HG03575 (cell line): Measurements from ENCODE around the gene ATP2A3.
"Not testable (repeated sequence)": the region's sequence is repeated elsewhere in the genome, so short reads cannot be mapped to it uniquely, and the experiment has no call there.

Source experiments
- ATAC-seq: cut with Tn5 transposase; IDR thresholded peaks from one replicate; pipeline ENCODE4 v1.9.1; 2021; ENCODE audit not compliant: unreplicated experiment, insufficient number of reproducible peaks, low FRiP score; ENCODE audit errors: extremely low read depth

ATP2A3 gene

DNA sequence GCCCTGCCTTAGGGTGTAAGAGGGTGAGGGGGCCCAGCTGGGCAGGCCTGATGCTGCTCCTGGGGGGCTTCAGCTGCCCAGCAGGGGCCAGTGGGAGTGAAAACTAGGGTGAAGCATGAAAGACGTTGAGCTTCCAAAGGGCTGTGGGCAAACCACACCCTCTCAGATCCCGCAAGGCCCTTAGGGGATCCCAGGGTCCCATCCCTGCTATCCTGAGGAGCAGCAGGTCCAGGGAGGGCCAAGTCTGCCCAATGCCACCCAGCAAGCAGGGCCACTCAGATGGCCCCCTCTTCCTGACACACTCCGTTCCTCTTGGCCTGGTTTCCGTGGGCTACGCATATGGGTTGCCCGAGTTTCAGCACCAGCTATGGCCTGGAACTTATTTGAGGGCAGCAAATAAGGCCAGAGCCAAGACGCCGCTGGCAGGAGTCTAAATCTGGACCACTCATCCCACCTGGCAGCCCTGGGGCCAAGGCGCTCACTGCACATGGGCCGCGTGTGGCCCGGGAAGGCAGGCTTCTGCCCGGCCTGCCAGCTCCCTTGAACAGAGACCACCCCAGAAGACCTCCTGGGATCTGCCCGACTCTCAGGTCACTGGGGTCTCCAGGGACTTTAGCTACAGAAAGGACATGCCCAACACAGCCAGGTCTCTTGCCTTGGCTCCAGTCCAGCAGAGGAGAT, 4.2 kb downstream of the ATP2A3 start:
- no peak for ATAC-seq

DNA sequence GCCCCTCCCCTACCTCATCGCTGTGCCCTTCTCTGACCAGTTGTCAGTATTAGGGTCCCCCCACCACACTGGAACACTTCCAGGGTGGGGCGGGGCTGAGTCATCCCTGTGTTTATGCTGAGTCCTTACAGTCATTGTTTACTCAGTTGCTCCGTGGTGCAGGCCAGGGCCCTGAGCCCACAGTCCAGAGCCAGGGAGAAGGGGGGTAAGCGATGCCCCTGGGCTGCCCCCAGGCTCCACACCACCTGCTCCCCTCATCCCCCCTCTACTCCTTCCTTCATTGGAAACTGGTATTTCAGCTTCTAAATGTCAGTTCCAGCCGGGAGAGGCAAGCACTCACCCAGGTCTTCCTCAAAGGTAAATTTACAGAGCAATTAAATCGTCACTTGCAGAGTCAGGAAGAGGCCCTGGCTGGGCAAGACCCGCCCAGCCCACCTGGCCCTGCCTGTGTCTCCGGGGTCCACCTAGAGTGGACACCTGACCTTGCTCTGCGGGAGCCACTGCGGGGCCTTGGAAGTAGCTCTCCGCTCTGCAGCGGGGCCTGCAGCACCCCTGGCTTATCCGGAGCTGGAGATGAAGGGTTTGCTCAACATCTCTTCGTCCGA, 4.8 kb downstream of the ATP2A3 start:
- no peak for ATAC-seq

DNA sequence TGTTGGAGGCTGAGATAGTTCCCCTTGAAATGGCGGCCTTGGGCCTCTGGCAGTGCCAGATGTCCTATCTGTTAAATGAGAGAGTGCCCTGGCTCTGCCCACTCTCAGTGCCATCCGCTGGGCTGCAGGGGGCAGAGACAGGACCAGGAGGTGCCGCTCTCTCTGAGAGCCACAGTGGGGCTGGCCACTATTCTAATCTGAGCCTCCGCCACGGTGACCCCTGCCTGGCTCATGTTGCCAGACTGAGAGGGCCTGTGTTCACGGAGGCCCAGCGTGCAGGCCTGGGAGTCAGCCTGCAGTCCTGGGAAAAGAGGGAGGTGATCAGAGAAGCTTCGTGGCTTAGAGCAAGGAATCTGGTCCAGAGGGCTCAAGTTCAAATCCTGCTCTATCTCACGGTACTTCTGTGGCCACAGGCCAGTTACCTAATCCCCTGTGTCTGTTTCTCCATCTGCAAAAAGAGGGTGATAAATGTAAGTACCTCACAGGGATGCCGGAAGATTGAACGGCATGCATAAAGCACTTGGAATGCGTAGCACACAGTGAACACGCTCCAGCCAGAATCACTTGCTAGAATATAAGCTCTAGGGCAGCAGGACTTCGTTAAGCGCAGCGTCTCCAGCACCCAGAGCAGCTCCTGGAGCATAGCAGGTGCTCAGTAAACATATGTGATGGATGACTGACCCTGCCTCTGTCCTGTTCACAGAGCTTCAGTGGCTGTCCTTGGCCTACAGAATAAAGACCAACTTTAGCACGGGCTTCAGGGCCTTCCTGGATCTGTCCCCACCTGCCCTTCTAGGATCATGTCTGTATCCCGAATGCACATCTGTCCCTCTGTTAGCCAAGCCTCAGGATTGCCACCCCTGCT, 6.3 kb downstream of the ATP2A3 start:
- no peak for ATAC-seq

DNA sequence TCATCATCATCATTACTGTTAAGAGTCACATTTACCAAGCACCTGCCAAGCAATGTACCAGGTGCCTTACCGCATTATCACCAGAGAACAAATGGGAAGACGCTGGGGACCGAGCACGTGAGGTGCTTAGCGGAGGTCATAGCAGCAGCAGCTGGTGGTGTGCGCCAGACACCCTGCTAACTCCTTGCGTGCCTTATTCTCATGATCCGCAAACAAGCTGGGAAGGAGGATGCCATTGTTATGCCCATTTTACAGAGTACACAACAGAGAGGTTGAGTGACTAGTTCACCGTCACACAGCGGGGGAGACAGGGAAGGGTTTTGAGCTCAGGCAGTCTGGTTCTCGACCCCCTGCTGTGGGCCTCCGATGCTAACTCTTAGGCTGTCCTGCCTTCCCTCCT, 7.3 kb downstream of the ATP2A3 start:
- ATAC-seq = no peak

DNA sequence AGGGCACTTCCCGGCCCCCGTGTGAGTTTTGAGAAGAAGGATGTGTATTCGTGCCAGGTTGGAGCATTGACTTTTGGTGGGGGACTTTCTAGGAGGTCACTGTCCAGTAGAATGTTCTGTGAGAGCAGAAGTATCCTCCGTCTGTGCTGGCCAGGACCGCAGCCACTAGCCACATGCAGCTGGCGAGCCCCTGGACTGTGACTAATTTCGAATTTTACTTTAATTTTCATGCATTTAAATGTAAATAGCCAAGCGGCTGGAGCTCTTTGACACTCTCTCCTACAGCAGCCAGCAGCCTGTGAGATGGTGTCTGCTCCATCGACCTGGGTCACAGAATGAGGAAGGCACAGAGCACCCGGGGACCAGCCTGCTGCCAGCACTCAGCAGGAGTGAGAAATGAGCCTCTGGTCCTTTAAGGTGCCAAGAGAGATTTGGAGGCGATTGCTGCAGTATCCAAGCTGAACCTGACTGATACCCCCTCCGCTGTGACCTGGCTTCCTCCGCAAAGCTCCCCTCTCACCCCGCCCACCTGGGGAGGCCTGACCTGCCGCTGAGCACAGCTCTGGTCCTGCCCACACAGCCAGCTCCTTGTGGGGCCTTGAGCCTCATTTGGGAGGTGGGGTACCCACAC, 7.8 kb downstream of the ATP2A3 start:
- no peak for ATAC-seq

DNA sequence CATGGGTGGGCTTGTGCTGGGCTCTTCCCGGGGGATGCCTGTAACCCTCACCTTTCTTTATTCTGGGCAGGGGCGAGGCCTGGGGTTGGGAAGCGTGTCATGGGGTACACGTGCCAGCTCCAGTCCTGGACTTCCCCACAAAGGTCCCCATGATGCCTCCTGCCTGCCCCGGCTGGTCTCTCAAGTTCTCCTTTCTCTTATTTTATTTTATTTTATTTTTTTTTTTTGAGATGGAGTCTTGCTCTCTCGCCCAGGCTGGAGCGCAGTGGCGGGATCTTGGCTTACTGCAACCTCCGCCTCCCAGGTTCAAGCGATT, 8.6 kb downstream of the ATP2A3 start:
- no peak for ATAC-seq

DNA sequence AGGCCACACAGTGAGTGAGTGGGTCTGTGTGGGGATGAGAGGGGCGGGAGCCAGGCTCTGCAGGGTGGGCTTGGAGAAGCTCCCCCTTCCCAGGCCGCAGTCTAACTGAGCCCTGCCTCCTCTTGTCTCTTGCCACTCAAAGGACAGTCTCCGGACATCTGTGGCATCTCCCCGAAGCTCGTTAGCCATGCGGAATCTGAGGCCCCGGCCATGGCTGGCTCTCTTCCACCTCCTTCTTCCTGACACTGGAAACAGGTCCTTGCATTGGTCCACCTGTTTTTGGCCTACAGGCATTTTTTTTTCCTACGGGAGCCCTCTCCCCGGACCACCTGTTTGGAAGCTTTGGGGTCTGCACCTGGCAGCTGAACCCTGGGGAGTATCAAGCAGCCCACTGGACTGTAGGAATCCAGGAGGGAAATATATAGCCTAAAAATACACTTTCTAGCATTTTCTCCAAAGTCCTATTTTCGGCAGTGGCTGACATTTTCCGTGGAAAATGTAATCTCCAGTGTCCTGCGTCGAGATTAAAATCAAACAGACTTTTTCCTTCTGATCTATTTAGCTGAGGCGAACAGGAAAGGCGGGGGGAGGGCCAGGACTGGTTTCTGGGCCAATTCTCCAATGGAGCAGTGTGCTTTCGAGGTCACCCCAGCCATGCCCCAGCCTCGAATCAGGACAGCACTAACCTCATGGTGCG, 9.1 kb downstream of the ATP2A3 start:
- ATAC-seq = no peak

DNA sequence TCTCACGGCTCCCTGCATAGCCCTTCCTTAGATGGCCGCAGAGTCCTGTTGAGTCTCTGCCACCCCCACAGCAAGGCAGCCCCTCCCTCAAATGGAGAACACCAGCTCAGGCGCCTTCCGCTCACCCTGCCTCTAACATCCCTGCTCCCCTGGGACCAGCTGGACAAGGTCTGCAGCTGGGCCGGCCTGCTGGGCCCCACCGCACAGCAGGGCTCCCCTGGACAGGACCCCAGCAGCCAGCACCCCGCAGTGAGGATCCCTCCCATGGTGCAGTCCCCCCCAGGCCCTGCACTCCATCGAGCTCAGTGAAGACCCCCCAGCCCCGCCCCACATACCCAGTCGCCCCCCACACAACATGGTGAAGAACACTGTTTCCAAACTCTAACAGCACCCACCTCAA, 10.2 kb downstream of the ATP2A3 start:
- no peak for ATAC-seq

DNA sequence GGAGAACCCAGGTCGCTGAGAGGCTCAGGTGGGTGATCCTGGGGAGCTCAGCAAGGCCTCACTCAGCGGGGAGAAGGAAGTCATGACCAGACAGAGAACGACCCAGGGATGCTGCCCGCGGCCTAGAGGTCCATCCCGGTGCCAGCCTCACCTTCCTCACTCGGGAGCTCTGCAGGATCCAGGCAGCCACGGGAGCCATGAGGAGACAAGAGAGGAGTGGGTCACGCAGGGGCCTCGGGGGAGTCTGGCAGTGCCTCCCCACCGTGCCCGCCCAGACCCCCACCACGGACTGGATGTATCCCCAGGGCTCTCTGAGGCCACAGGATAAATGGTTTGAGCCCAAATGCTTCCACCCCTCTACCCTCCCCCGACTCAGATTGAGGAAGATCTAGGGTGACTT, 10.7 kb downstream of the ATP2A3 start:
- ATAC-seq = no peak

DNA sequence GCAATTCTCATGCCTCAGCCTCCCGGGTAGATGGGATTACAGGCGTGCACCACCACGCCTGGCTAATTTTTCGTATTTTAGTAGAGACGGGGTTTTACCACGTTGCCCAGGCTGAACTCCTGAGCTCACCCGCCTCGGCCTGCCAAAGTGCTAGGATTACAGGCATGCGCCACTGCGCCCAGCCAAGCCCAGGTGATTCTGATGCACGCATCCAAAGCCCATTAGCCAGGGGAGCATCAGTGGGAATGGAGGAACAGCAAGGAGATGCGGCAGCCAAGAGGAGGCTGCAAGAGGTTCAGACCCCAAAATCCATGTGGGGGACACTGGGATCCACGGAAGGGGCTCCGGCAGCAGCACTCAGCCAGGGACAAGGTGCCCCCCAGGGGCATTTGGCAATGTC, 12.1 kb downstream of the ATP2A3 start:
- ATAC-seq = no peak

DNA sequence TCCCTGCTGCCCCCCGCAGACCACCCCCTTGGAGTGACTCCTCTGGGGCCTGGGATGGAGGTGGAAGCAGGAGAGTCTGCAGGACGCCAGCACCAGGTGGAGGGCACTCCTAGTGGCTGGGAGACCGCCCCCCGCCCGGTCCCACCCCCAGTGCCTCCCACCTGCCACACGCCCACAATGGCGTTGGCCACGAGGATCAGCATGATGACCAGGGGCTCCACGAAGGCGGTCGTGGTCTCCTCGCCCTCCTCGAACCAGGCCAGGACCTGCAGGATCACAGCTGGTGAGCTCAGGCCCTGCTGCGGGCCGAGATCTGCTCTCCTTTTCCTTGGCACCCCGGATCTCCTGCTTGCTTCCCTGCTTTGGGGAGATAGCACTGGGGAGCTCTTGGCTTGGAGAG, 12.8 kb downstream of the ATP2A3 start:
- ATAC-seq = no peak

DNA sequence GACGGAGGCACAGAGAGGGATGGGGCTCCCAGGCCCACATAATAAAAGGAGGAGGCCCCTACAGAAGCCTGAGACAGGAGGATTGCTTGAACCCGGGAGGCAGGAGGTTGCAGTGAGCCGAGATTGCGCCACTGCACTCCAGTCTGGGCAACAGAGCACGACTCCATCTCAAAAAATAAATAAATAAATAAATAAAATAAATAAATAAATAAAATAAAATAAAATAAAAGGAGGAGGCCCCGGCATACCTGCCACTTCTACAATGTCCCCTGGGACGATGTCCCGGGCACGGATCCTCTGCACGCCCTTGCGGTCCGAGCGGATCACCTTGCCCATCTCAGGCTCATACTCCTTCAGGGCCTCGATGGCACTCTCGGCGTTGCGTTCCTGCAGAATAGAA, 13.2 kb downstream of the ATP2A3 start:
- ATAC-seq = no peak

DNA sequence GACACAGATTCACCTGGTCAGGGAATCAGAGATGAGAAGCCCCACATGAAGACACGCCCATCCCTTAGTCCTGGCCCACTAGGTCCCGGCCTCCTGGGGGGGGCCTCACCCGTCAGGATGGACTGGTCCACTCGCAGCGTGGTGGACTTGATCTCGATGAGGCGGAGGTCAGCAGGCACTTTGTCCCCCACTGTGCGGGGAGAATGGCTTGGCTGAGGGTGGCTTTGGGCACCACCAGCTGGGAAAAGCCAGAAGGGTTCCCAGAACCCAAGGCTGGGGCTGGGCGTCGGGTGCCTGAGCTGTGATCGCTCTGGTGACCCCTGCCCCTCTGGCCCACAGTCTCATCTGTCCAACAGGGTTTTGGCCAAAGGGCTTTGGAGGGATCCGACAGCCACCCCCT, 13.7 kb downstream of the ATP2A3 start:
- no peak for ATAC-seq

DNA sequence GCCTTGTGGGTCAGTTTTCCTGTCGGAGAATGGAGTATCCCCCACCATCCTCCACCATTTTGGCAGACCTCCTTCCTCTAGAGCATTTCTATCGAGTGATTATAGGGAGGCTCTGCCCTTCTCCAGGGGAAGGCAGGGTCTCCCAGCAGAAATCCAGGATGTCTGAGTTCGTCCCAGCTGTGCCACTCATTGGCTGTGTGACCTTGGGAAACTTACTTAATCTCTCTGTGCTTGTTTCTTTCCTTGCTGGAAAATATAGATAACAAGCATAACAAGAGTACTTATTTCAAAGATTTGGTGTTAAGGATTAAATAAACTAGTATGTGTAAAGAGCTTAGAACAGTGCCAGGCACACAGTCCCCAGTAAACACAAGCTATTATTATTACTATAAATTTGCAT, 14.8 kb downstream of the ATP2A3 start:
- ATAC-seq = no peak

DNA sequence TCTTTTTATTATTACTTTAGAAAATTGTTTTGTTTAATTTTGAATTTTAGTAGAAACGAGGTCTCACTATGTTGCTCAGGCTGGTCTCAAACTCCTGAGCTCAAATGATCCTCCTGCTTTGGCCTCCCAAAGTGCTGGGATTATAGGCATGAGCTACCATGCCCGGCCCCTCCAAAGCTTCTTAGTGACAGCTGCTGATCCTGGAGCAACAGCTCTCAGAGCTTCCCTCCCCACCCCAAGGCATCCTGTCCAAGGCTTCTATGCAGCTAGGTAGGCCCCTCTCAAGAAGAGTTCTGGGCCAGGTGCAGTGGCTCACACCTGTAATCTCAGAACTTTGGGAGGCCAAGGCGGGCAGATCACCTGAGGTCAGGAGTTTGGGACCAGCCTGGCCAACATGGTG, 15.7 kb downstream of the ATP2A3 start:
- not testable (repeated sequence) for ATAC-seq

DNA sequence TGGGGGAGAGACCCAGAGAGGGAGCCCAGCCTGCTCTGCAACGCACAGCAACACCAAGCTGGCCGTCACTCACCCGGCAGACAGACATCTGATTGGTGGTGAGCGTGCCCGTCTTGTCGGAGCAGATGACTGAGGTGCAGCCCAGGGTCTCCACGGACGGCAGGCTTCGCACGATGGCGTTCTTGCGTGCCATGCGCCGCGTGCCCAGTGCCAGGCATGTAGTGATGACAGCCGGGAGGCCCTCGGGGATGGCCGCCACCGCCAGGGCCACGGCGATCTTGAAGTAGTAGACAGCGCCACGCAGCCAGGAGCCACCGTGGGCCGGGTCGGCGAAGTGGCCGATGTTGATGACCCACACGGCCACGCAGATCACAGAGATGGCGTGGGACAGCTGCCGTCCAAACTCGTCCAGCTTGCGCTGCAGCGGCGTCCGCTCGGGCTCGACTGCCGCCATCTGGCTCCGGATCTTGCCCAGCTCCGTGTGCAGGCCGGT, 16.9 kb downstream of the ATP2A3 start:
- no peak for ATAC-seq

DNA sequence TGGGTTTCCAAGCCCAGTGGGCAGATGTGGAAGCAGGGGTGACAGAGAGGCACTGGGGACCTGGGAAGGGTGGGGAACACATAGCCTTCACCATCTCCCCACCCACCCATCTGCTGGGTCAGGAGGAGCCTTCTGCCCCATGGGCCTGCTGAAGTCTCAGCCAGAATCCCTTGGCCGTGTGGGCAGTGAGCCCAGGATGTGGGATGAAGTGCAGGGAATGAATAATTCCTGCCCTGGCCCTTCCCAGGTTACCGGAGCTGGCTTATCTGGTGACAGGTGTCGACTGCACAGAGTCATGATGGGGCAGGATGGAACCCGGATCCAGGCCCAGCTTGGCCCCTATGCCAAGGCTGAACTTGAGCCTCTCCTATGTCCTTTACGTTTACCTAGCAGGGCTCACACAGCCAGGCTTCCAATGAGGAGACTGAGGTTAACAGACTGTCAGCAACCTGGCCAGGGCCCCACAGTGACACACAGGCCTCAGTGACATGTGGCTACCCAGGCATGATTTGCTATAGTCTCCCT, 17.5 kb downstream of the ATP2A3 start:
- ATAC-seq = no peak

DNA sequence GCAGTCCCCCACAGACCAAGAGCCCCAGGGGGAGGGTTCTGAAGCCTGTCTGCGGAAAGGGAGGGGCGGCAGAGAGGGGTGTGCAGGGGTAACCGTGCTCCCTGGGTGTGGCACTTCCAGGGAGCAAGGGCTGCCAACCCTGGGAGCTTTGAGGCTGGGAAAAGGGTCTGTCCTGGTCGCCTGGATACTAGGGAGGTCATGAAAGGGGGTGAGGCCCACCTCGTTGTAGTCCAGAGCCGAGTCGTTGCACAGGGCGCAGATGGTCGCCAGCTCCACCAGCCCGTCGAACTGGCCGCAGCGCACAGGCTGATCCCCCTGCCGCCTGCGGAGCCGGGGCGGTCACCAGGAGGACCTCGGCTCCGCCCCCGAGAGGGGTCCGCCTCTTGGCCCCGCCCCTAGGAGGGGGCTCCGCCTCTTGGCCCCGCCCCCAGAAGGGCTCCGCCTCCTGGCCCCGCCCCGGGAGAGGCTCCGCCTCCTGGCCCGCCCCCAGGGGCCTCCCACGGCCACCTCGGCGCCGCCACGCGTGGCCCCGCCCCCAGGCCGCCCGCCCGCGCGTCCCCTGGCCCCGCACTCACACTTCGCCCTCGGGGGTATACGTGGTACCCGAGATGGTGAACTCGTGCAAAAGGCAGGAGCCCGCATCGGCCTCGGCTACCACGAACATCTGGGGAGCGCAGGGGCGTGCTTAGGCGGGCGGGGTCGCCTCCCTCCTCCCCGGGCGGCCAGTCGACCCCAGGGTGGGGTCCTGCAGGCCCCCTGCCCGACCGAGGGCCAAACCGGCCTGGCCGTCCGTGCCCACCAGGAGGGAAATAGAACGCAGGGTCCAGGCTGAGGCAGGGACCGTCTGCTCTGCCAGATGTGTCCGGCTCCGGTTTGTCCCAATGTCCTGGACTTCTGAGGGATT, 19.5 kb downstream of the ATP2A3 start:
- no peak for ATAC-seq
